GM19025 (cell line): ENCODE results near the gene ATP2B2.

Source experiments
- ATAC-seq: cut with Tn5 transposase; IDR thresholded peaks from one replicate; pipeline ENCODE4 v1.9.1; 2021; ENCODE audit warnings: mild to moderate bottlenecking, low read depth, moderate library complexity; ENCODE audit not compliant: unreplicated experiment

ATP2B2 gene

GRCh38 chr3:10455545-10455914, 49.9 kb downstream of the ATP2B2 start:
- ATAC-seq: no peak

- ATAC-seq: no peak
Measured at GRCh38 chr3:10454907-10455544, 50.4 kb downstream of the ATP2B2 start.

DNA sequence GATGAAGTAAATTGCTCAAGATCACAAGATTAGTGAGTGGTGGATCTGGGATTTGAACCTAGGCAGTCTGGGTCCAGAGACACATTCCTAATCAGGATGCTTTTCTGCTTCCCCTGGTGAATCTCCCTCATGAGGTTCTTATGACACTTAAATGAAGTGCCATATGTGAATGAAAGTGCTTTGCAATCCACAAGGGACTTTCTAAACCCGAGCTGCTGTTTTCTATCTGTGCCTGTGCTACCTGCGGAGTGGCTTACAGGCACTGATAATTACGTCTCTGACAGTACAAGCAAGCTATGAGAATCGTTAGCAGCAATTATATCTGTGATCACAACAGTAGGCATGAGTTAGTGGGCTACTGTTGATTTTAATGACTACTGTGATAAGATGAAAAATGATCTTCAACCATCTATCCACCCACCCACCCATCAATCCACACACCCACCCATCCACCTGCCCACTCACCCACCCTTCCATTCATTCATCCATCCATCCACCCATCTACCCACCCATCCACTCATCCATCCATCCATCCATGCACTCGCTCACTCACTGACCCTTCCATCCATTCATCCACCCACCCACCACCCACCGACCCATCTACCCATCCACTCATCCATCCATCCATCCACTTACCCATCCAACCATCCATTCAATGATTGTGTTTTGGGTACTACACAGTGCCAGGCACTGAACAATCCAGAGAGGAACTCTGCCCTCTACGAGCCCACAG, 51.8 kb downstream of the ATP2B2 start:
- ATAC-seq: no peak

DNA sequence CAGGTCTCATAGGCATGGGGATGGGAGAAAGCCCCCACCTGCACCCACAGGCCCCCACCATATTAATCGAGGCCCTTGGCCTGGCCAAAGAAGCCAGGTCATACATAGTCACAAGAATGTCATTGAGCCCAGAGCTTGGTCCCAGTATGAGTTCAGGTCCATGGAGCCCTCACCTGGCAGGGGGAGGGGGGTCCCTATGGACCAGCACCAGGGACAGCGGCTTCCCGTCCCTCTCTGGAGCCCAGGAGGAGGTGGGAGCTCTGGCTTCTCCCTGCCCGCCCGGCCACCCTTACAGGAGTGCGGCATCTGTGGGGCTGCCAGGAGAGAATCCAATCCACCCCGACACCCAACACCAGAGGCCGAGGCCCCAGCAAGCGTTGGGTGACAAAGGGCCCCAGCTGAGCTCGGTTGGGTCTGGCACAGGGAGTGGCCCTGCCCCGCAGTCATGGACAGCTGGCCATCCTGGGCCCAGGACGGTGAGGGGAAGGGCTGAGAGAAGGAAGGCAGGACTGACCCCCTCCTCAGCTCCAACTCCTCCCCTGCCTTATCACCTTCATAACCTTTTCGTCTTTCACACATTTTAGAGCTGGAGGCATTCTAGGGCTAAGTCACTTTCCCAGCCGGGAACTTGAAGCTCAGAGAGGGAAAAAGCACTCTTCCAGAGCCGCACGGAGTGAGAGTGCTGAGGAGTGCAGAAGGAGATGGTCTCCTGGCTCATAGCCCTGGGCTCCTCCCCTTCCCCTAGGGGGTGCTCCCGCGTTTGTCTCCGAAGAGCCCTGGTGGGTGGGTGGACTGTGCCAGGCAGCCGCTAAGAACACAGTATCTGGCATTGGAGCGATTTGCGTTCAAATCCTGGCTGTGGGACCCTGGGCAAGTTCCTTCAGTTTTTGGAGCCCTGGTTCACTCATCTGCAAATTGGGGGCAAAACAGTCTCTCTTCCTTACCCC, 54.6 kb downstream of the ATP2B2 start:
- ATAC-seq: no peak

GRCh38 chr3:10449436-10449835, 56.0 kb downstream of the ATP2B2 start:
- ATAC-seq: no peak

GRCh38 chr3:10448544-10448943, 56.8 kb downstream of the ATP2B2 start:
- ATAC-seq: no peak

DNA sequence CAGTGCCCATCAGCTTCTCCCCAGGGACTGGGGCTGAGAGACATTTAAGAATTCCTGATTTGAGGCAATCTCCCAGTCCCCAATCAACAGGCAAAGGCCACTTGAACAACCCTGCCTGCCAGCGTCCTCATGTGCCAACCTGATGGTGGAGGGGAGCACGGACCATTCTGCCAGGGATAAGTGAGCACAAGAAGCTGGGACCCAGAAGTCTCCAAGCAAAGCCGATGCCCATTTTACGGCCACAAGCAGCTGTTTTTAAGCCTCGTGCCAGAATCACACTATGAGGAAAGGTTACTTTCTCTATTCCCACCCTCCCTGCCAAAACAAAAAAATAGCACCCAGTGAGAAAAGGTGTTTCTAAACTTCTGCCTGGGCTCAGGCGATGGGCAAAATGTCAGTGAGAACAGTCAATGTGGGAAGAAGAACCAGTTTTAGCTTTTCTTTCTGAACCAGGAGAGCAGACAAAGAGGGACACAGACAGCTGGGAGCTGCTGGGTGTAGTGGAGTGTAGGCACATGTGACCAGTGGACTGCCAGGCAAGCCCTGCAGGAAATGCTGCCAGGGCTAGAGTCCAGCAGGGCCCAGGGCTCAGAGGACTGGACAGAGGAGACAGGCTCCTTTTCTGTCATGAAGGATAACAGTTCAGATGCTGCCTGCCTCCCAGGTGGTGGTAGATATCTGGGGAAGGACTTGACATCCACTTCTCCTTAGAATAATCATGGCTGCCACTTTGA, 57.7 kb downstream of the ATP2B2 start:
- no peak for ATAC-seq

DNA sequence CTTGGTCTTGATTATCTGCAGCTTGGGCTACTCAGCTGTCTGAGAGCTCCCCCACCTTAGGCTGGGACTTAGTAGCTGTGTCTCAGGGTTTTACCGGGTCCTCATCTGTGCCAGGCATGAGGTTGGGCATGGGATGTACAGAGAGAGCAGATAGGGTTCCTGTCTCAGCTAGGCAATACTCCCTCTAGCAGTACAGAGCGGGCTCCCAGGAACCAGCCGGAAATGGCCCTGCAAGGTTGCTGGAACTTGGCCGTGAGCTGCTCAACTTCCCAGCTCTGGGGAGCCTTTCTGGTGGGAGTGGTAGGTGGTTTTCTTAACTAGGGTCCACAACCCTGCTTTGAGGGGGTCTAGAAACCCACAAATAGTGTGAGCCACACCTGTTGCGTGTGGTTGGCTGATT, 58.3 kb downstream of the ATP2B2 start:
- ATAC-seq: no peak

- no peak for ATAC-seq
Measured at GRCh38 chr3:10445561-10446175, 59.7 kb downstream of the ATP2B2 start.

GRCh38 chr3:10444511-10444910, 60.9 kb downstream of the ATP2B2 start:
- no peak for ATAC-seq

DNA sequence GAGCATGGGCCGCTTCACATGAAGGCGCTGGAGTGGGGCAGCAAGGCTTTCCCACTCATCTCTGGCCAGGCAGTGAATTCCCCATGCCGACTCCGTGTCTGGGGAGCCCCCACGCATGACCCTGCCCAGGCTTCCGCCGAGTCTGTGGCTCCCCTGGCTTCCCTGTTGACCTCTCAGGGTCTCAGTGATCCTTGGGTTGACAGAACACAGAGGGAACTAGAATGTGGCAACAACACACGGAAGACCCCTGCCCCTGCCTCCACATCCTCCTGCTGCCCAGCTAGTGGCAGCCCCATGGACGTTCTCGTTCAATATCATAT, 61.3 kb downstream of the ATP2B2 start:
- ATAC-seq: no peak

- no peak for ATAC-seq
Measured at GRCh38 chr3:10443272-10444109, 61.9 kb downstream of the ATP2B2 start.

DNA sequence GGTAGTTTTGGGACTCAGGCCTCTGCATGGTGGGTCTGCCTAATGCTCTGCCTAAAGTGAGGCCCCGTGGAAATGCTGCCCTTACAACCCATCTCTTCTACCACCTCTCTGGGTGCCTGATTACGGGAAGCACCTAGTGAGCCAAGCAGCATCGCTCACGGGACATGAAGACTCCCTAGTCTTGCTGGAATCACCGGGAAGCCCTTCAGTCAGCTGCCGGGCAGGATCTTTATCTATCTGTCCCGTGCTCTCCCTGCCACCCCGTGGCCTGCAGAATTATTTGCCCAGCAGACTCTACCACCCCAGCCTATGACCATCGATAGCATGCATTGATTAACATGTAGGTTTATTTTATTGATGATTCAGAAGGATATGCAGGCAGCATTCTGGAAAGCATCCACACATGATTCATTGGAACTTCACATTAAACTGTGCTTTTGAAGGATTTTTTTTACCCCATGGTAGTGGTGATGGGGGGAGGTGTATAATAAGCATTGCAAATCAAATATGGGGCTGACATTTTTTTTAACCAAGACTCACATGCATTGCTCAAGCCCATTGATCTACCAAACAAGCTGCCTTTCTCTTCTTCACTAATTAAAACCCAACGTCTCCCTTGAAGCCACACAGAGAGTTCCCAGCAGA, 63.1 kb downstream of the ATP2B2 start:
- ATAC-seq: no peak

DNA sequence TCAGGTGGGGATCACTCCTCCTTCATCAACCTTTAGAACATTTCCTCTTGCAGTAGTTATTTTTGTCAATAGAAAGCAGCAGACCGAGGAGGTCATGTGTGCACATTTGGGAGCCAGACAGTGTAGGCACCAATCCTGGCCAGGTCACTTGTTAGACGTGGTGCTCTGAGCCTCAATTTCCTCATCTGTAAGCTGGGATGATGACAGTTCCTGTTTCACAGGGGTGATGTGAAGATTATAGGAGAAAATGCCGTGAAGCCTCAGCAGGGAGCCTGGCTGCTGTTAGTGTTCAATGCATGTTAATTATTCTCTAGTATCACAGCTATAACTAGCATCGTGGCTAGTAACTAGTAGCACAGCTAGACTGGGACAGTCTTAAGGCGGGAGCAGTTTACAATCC, 64.7 kb downstream of the ATP2B2 start:
- ATAC-seq: no peak

DNA sequence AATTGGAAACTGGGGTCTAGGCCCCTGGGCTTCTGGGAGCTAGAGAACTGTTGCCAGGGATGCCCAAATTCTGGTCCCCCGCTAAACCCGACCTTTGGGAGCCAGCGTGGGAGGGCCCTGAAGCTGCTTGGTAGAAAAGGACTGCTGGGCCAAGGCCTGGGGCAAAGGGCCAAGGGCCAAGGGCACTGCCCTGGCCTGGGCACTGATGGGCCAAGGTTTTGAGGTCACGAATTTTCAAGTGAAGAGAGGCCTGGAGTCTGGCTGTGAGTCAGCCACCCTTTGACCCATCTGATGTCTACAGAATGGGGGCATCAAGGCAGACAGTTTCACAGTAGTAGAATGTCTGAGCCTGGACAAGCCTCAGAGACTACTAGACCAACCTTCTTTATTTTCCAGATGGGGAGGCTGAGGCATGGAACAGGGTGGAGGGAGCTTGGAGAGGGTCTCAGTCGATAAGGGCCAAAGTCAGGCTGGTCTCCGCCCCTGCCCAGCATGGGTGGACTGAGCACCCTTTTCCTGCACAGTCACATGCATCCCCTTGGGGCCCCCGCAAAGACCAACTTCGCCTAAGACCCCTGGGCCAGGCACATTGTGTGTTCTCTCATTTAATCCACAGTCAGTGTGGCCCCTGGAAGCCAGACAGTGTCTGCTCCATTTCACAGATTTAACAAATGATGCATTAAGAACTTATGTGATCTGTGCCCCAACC, 66.3 kb downstream of the ATP2B2 start:
- no peak for ATAC-seq

DNA sequence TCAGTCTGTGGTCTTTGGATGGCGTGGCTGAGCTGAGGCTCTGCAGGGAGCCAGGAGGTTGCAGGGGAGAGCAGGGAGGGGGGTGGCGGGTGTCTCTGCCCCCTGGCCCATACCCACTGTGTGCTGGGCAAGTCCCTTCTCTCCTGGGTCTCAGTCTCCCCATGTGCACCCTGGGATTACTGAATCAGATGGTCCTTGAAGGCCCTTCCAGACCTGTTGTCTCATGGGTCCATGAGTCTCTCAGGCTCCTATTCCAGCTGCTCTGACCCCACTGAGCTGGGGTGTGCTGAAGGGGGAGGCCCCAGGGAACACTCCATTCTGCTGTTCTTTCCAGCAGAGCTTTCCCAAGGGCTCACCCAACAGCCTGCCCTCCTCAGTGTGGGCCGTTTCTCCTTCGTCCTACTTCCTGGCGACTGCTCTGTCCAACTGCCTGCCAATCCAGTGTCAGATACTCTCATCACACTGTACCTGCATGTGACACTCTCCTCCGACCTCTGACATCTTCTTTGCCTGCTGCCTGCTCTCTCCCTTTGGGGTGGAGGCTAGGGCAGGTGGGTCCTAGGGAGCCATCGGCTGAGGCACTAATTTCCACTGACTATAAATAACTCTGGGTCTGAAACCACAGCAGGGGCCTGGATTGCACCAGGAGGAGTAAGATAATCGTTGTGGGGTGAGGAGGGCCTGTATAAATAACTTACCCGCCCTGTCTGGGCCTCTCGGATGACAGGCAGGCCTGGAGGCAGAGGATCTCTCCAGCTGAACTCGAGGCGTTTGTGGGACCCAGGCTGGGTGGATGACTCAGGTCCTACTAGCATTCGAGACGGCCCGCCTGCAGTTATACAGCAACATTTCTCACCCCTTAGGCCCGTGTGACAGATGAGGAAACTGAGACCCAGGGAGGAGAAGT, 67.1 kb downstream of the ATP2B2 start:
- ATAC-seq: no peak

- no peak for ATAC-seq
Measured at GRCh38 chr3:10437272-10437994, 68.0 kb downstream of the ATP2B2 start.
